ENCODE results near the gene IQSEC3. TPM values are rescaled to one million over a fixed set of nuclear protein-coding genes. Genes with fewer than 3 reads are reported as not detected.
"Not testable (repeated sequence)": the region's sequence is repeated elsewhere in the genome, so short reads cannot be mapped to it uniquely, and the experiment has no call there.

IQSEC3 gene
- polyA plus RNA-seq, 3 donors: 8.0 to 15.3 (median 10.4) TPM

- DNase-seq (ENCODE audit: extremely low read depth in 1 of 11, low read depth in 9 of 11, low spot score in 4 of 11): peak in 1 of 11 donors; percentile 39
Measured at GRCh38 chr12:125566-125965, 59.0 kb downstream of the IQSEC3 start.

- DNase-seq (ENCODE audit: extremely low read depth in 1 of 11, low read depth in 9 of 11, low spot score in 4 of 11): no peak
Measured at GRCh38 chr12:128079-128478, 61.5 kb downstream of the IQSEC3 start.

GRCh38 chr12:129001-129400 is 62.4 kb downstream of the IQSEC3 start:
- DNase-seq (ENCODE audit: extremely low read depth in 1 of 11, low read depth in 9 of 11, low spot score in 4 of 11): no peak

GRCh38 chr12:130519-130918 is 64.0 kb downstream of the IQSEC3 start:
- no peak for DNase-seq (ENCODE audit: extremely low read depth in 1 of 11, low read depth in 9 of 11, low spot score in 4 of 11)

- DNase-seq (ENCODE audit: extremely low read depth in 1 of 11, low read depth in 9 of 11, low spot score in 4 of 11): no peak
Measured at GRCh38 chr12:131008-131407, 64.4 kb downstream of the IQSEC3 start.

- DNase-seq (ENCODE audit: extremely low read depth in 1 of 11, low read depth in 9 of 11, low spot score in 4 of 11): no peak
Measured at GRCh38 chr12:131732-132495, 65.3 kb downstream of the IQSEC3 start.

- not testable (repeated sequence) for DNase-seq (ENCODE audit: extremely low read depth in 1 of 11, low read depth in 9 of 11, low spot score in 4 of 11)
Measured at GRCh38 chr12:133616-134232, 67.2 kb downstream of the IQSEC3 start.

GRCh38 chr12:135138-135537 is 68.6 kb downstream of the IQSEC3 start:
- DNase-seq (ENCODE audit: extremely low read depth in 1 of 11, low read depth in 9 of 11, low spot score in 4 of 11): no peak

GRCh38 chr12:138171-138897 is 71.8 kb downstream of the IQSEC3 start:
- no peak for DNase-seq (ENCODE audit: extremely low read depth in 1 of 11, low read depth in 9 of 11, low spot score in 4 of 11)

- no peak for DNase-seq (ENCODE audit: extremely low read depth in 1 of 11, low read depth in 9 of 11, low spot score in 4 of 11)
Measured at GRCh38 chr12:138898-139534, 72.4 kb downstream of the IQSEC3 start.

- DNase-seq (ENCODE audit: extremely low read depth in 1 of 11, low read depth in 9 of 11, low spot score in 4 of 11): peak in 3 of 11 donors; percentile 29 to 67 (median 42)
Measured at GRCh38 chr12:139585-139984, 73.0 kb downstream of the IQSEC3 start.

- DNase-seq (ENCODE audit: extremely low read depth in 1 of 11, low read depth in 9 of 11, low spot score in 4 of 11): no peak
Measured at GRCh38 chr12:140162-140561, 73.6 kb downstream of the IQSEC3 start.

GRCh38 chr12:143964-144649 is 77.5 kb downstream of the IQSEC3 start:
- DNase-seq (ENCODE audit: extremely low read depth in 1 of 11, low read depth in 9 of 11, low spot score in 4 of 11): peak in 2 of 11 donors; percentile 28 to 38

- no peak for DNase-seq (ENCODE audit: extremely low read depth in 1 of 11, low read depth in 9 of 11, low spot score in 4 of 11)
Measured at GRCh38 chr12:144650-145284, 78.2 kb downstream of the IQSEC3 start.

GRCh38 chr12:145369-145960 is 78.9 kb downstream of the IQSEC3 start:
- no peak for DNase-seq (ENCODE audit: extremely low read depth in 1 of 11, low read depth in 9 of 11, low spot score in 4 of 11)

GRCh38 chr12:147242-147641 is 80.7 kb downstream of the IQSEC3 start:
- DNase-seq (ENCODE audit: extremely low read depth in 1 of 11, low read depth in 9 of 11, low spot score in 4 of 11): no peak

GRCh38 chr12:148676-149416 is 82.3 kb downstream of the IQSEC3 start:
- no peak for DNase-seq (ENCODE audit: extremely low read depth in 1 of 11, low read depth in 9 of 11, low spot score in 4 of 11)

- no peak for DNase-seq (ENCODE audit: extremely low read depth in 1 of 11, low read depth in 9 of 11, low spot score in 4 of 11)
Measured at GRCh38 chr12:151579-151978, 85.0 kb downstream of the IQSEC3 start.

All from renal cortex interstitium (tissue), 11 donors.